Inflammatory macrophage (primary cell): ENCODE data around the gene SNX20.

Source experiments
- DNase-seq, 2 donors: peaks; one replicate each; pipeline ENCODE4 v3.0.0-alpha.2; 2020 to 2022
- total RNA-seq, 18 experiments: gene quantifications; one replicate each; lab custom pipeline; 2026; ENCODE audit warnings: mixed read lengths in 6 of 18, inconsistent platforms in 2 of 18; lab: John Stamatoyannopoulos, UW

Gene SNX20, protein sequence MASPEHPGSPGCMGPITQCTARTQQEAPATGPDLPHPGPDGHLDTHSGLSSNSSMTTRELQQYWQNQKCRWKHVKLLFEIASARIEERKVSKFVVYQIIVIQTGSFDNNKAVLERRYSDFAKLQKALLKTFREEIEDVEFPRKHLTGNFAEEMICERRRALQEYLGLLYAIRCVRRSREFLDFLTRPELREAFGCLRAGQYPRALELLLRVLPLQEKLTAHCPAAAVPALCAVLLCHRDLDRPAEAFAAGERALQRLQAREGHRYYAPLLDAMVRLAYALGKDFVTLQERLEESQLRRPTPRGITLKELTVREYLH
- total RNA-seq = 24.2 to 84.0 (median 39.6) reads per million in 18 experiments

DNA sequence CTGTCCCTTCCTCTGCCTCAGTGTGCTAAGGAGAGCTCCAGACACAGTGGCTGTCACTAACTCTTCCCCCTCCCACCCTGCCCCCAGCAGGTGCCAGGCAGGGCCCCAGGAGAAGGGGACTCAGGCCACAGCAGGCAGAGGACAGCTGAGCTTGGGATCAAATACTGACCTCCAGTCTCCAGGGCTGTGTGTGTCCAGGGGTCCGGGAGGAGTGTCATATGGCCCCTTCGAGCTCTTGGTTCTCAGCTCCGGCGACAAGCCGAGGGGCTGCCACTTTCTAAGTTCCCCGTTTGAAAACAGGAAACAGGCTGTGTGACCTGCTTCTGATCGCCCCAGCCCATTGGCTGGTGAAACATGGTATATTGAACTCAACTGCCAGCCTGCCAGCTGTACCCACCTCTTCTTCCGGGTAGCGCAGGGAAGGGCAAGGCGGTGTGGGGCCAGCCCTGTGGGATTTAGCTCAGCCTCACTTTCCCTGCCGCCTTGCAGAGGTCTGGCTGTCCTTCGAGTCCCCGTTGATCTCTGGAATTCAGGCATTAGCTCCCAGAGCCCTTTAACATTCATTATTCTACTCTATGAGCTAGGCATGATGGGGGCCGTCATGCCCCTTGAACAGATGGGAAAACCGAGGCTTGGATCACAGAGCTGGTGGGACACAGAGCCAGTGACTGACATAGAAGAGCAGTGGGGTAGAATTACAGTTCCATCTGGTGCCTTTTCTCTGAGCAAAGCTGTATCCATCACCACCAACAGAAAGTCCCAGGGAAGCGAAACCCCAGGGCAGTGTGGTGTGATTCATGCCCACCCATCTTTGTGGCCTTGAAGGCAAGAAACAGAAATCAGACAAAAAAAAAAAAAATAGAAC, at the start of gene SNX20:
Gene SNX20, minus strand, starts transcription at position 292 of the 865 bp plus-strand sequence. CDS start 3,786 bp downstream, outside the sequence.
- DNase-seq = peak; percentile 69 to 81

DNA sequence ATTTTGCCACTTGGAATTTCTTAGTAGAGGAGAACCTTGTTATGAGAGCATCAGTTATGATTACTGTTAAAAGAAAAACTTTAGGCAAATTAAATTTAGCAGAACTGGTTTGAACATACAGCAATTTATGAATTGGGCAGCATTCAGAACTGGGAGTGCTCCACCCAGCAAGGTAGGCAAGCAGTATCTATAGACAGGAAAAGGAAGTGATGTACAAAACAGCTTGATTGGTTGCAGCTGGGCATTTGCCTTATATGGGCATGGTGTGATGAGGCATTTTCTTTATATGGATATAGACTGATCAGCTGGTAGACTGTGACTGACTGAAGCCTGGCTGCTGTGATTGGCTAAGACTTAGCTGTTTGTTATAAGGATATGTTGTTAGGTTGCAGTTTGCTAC, 43.2 kb upstream of the SNX20 start:
- DNase-seq = no peak

DNA sequence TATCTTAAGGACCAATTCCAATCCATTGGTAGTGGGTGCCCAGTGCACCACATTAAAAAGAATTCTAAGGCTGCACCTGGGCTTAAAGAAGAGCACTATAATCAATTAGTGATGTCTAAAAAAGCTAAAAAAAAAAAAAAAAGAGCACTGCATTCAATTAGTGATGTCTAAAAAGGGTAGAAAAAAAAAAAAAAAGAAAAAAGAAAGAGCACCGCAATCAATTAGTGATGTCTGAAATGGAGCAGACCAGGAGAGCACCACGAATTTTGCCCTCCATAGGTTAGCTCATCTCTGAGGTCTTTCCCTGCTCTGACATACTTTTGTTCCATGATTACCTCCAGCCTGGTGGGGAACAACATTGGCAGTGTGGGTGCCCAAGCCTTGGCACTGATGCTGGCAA, 41.8 kb upstream of the SNX20 start:
- no peak for DNase-seq

DNA sequence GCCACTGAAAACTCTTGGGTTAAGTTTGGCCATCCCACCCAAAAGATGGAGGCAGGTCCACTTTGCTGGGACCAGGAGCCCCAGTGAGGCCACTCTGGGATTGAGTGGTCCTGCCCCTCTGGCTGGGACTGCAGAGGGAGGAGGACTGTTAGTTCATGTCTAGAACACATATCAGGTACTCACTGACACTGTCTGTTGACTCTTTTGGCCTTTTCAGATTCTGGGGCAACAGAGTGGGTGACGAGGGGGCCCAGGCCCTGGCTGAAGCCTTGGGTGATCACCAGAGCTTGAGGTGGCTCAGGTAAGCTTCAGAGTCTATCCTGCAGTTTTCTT, 41.3 kb upstream of the SNX20 start:
- no peak for DNase-seq

DNA sequence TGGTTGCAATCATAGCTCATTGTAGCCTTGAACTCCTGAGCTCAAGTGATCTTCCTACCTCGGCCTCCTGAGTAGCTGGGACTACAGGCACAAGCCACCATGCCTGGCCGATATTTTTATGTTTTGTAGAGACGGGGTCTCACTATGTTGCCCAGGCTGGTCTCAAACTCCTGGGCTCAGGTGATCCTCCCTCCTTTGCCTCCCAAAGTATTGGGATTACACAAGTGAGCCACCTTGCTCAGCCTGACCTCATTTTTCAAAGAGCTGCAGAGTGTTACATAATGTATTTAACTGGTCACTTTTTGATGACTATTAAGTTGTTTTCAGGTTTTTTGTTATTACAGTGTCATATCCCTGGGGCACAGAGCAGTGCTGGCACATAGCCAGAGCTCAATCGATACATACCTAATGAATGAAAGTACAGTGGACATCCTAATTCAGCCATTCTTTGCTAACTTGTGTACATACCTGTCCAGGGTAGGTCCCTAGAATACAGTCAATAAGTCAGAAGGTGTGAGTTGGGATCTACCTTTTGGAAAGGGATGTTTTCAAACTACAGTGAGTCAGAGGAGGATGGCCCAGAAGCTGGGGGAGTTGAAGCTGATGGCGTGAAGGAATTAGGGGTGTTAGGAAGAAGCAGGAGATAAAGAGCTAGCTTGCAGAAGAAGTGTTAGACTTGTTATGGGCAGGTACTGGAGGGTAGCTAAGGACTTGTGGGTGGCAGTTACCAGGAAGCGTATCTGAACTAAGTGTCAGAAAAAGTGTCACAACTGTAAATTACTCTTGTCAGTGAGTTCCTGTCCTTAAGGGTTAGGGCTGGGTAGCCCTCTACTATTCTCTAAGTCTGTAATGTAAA, 40.7 kb upstream of the SNX20 start:
- DNase-seq = no peak

DNA sequence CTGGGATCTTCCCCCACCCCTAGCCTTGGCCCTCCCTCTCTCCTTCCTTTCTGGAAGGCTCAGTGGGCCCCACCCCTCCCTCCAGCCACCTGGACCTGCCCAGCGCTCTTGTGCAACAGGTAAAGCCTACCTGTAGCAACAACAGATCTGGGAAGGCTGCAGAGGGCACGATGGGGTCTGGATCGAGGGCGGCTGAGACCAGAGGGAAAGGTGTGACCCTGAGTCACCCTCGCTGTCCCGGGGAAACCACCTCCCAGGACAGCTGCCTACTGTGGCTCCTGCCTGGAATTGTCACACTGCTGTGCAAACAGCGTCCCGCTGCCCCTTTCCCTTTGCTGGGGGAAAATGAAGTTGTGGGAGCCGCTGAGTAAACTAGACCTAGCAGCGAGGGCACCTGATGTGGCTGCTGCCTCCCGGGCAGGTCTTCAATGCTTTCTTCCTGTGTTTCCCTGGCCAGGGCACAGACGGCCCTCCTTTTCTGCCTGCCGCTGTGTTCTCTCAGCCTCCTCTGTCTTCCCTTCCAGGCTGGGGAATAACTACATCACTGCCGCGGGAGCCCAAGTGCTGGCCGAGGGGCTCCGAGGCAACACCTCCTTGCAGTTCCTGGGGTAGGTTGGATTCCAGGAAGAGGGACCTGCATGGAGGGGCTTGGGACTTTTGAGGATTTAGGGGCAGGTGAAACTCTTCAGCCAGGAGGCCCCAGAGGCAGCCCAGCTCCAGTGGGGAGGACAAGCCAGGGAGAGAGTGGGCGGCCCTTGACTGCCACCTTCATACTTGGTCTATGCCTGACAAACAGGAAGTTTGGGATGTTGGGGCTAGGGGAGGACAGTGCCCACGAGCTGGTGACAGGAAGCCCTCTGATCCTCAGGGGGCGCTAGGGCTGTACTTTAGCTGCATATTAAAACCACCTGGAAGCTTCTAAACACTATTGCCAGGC, 38.6 kb upstream of the SNX20 start:
- DNase-seq = peak in 1 of 2 donors; percentile 68

DNA sequence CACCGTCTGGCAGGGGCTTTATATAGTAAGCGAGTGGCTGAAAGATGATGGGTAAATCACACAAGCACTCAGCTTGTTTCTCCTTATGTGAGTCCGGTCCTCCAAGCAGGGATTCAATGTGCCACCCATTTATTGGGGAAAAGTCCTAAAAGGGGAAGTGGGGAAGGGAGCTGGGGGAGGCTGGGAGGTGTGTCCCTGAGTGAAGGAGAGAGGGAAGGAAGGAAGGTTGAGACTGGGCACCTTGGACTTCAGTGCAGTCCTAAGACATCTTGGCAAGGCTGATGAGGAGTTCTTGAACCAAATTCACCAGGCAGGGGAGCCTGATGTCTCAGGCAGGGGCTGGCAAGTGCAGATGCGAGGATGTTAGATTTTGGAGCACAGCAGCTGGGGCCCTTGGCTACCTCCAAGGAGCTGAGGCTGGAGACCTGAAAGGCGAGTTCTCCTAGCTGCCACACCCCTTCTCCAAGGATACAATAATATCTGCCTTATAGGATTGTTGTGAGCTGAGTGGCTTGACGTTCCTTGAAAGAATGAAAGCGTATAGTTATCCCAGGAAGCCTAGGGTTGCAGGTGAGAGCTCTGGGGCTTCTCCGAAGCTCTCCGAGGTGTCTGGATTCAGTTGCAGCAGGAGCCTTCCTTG, 37.8 kb upstream of the SNX20 start:
- no peak for DNase-seq

DNA sequence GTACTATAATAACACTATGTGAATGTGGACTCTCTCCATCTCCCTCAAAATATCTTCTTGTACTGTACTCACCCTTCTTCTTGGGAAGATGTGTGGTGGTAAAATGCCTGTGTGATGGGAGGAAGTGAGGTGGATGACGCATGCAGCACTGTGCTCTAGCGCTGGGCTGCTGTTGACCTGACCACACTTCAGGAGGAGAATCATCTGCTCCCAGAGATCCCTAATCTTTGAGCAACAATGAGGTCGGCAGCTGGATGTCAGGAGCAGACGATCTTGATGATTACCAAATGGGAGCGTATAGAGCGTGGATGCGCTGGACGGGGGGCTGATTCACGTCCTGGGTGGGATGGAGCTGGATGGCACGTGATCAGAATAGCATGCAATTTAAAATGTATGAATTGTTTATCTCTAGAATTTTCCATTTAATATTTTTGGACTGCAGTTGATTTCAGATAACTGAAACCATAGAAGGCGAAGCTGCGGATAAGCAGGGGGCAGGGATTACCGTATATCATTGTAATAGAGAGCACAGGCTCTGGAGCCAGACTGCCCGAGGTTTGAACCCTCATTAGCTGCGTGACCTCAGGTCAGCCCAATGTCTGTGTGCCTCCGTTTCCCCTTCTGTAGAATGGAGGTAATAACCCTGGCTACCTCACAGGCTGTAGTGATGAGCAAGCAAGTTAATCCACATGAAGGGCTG, 37.1 kb upstream of the SNX20 start:
- no peak for DNase-seq

DNA sequence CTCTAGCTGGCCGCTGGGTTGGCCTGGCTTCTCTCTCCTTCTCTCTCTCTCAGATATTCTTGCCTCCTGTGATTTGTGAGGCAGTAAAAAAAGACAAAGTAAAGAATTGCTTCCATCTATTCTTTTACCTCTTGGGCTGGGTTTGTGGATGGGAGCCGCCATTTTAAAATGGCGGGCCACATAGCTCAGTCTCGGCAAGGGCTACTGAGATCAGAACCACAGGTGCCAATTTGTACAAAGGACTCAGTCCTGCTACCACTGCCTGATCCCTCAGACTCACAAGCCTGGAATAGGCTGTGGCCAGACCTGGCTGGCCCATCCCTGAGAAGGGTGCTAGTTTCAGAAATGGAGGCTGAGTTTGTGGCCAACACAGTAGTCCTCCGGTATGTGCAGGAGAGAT, 36.4 kb upstream of the SNX20 start:
- no peak for DNase-seq

DNA sequence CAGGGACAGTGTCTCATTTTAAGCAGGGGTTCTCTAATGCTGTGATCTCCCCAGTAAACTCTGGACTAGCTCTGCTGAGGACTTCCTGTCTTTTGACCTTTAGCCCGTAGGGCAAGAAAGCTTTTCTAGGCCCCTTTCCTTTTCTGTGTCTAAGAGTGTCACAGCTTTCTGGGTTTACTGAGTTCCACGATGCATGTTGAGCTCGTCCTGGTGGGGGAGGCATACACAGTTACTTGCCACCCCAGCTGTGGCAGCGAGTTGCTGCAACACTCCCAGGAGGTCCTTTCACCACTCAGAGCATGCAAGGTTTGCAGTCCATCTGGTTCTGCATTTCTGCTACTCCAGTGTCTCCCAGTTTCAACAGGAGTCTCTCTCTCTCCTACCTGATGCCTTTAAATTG, 36.0 kb upstream of the SNX20 start:
- DNase-seq = peak; percentile 23 to 57

DNA sequence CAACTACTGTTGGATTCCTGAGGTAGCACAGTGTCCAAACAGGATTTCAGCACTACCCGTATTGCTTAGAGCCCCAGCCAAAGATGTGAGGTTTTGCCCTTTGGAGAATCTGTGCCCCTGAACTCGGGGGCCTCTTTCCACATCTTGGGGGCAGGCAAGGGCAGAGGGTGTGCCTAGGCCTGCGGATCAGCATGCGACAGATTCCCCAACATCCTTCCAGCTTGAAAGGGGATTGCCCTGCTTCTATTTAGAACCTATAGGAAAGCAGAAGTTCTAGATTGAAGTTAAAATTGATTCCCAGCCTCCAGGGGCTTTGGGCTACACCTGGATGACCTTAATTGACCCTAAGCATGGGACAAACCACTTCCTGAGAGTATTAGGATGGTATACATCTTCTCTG, 31.8 kb upstream of the SNX20 start:
- peak in 1 of 2 donors; percentile 33 for DNase-seq

DNA sequence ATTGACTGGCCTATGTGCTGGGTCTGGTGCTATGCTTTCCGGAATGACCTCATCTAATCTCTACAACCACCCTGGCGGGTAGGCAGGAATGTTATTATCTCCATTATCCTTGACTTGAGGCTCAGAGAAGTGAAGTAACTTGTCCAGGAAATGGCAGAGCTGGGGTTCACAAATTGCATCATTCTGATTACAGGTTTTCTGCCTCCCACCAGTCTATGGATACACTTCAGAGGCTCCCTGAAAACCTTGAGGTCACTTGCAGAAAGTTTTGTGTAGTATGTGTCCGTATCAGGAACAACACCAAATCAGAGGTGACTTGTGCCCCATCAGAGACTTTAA, 31.4 kb upstream of the SNX20 start:
- peak; percentile 27 to 34 for DNase-seq

DNA sequence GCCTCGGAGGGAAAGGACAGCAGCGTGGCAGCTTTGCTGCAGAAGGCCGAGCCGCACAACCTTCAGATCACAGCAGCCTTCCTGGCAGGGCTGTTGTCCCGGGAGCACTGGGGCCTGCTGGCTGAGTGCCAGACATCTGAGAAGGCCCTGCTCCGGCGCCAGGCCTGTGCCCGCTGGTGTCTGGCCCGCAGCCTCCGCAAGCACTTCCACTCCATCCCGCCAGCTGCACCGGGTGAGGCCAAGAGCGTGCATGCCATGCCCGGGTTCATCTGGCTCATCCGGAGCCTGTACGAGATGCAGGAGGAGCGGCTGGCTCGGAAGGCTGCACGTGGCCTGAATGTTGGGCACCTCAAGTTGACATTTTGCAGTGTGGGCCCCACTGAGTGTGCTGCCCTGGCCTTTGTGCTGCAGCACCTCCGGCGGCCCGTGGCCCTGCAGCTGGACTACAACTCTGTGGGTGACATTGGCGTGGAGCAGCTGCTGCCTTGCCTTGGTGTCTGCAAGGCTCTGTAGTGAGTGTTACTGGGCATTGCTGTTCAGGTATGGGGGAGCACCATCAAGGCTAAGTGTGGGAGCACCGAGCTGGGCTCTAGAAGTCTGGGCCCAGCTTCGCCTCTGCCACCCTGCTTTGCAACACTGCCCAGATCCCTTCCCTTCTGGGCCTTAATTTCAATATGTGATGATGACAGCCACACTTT, 30.9 kb upstream of the SNX20 start:
- no peak for DNase-seq

DNA sequence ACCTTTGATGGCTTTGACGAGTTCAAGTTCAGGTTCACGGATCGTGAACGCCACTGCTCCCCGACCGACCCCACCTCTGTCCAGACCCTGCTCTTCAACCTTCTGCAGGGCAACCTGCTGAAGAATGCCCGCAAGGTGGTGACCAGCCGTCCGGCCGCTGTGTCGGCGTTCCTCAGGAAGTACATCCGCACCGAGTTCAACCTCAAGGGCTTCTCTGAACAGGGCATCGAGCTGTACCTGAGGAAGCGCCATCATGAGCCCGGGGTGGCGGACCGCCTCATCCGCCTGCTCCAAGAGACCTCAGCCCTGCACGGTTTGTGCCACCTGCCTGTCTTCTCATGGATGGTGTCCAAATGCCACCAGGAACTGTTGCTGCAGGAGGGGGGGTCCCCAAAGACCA, 29.9 kb upstream of the SNX20 start:
- DNase-seq = no peak

DNA sequence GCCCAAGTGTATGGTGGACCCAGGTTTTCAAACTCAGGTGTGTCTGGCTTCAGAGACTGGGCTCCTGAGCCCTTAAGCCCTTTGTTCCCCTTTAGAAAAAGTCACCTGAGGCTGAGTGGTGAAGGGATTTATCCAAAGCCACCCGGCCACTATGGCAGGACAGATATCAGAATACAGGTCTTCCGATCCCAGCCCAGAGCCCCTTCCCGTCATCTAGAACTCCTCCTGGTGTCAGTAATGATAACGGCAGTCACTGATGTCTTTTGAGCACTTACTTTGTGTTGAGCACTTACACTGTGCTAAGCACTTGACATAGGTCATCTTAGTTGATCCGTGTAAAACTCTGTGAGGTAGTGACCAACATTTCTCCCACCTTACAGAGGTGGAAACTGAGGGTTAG, 28.9 kb upstream of the SNX20 start:
- no peak for DNase-seq

DNA sequence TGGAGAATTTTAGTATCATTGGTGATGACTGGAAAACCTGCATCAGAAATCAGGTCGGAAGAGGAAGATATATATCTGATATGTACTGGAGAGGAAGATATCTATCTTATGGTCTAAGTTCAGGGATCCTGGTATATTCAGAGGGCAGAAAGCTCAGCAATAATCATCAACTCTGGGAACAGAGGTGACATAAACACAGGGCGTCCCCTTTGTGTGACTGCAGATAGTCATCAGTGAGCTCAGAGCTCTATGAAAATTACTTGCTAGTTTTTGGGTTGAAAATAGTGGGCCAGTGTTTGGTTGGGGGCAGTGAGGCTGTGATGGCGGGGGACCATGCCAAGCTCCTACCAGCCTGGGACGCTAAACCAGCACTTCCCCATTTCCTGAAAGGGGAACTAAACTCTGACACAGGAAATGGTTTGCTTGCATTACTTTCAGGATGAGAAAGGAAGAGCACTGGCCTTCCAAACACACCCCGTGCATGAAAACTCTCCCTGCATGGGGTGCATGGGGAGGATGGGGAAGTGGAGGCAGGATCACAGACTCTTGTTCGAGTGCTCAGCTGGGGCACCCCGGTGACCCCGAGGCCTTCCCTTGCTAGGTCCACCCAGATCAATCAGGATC, 28.1 kb upstream of the SNX20 start:
- DNase-seq = peak; percentile 88 to 93

DNA sequence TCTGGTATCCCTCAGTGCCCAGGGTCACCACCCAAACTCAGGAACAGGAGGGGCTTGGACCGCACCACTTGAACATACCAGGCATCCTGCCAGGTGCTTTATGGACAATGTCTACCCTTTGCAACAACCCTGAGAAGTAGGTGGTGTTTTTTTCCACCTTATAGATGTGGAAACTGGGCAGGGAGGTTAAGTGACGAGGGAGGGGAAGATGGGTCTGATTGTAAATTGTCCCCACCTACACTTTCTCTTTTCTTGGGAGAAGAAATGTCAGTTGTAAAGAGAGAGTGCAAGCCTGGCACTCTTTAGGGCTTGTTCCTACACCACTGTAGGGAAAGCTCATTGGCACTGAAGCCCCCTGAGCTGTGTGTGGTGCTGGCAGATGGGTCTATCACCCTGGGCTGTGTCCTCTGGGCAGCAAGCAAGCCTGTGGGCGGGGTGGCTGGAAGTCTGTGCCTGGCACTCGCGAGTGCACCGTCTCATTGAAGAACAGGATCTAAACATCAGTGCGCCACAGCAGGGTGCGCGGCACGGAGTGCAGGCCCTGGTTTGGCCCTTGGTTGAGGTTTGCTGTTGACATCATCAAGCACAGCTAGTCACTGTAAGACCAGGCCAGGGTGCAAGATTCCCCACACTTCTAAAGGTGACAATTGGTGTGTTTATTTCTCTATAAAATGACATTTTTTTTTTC, 27.4 kb upstream of the SNX20 start:
- peak; percentile 47 to 56 for DNase-seq

DNA sequence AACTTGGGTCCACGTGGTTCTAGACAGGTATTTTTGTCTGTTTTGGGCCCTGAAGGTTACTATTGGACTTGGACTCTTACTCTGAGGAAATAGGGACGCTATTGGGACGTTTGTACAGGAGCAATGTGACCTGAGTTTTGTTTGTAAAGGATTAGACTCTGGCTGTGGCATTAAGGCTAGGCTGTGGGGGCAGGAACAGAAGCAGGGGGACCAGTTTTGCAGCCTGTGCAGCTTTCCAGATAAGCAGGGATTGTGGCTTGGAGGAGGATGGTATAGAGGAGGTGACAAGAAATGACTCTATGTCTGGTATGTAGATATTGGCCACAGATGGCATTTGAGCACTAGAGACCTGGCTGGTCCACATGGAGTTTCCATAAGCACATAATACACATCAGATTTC, 25.1 kb upstream of the SNX20 start:
- no peak for DNase-seq
